HG02884 (cell line): ENCODE data around the gene IL18.
"Not testable (repeated sequence)": the region's sequence is repeated elsewhere in the genome, so short reads cannot be mapped to it uniquely, and the experiment has no call there.

ENCODE experiments used
- ATAC-seq: cut with Tn5 transposase; IDR thresholded peaks from one replicate; pipeline ENCODE4 v1.9.1; 2021; ENCODE audit warnings: mild to moderate bottlenecking, moderate library complexity; ENCODE audit not compliant: unreplicated experiment

Gene IL18

GRCh38 chr11:112123129-112123528, 40.8 kb downstream of the IL18 start:
- no peak for ATAC-seq

DNA sequence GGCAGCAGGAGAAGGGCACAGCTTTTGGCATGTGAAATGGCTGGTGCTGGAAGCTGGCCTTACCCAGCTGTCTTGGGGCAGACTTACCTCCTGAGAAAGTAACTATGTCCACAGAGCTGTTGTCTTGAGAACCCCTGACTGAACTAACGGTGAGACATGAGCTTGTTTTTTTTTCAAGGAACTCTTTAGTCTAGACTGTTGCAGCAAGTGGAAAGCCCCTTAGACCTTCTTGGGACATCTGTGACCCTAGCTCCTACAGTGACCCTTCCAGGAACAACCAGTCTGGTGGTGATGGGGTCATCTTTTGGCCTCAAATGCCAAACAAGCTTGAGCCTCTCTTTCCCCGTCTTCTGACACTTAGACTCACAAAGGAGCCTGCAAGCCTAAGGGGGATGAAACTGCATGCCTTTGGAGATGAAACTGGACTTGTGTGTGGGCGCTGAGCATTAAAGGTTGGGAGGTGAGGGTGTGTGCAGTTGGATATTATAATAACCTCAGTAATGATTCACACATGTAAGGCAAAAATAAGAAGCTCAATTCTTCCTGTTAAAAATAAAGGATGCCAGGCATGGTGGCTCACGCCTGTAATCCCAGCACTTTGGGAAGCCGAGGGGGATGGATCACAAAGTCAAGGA, 41.8 kb downstream of the IL18 start:
- ATAC-seq = no peak

DNA sequence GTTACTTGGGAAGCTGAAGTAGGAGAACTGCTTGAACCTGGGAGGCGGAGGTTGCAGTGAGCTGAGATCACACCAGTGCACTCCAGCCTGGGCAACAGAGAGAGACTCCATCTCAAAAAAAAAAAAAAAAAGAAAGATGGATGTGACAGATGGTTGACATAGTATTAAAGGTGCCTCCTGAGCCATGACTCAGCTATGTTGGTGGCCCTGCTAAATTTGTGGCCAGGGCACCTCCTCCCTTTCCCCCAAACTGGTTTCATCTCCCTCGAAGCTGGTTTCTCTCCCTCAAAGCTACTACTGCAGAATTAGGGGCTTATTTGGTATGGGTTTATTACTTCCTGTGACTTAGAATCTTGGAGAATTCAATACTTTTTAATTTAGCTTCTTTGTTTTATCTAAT, 45.7 kb downstream of the IL18 start:
- no peak for ATAC-seq

DNA sequence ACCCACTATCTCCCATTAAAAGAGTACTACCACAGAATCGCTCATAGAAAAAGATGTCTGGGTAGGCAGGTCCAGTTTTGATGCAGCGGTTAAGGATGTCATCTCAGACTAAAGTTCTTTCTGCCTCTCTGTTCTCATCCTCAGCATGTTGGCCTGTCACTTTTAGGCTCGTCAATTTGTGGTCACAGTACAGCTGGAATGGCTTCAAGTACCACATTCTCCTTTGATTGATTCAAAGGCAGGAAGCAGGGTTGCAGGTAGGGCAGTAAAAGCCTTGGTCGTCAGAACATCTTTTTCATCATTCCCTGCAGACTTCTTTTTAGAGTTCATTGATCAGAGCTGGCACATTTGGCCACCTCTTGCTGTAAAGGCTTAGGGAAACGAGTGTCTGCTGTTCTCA, 48.5 kb downstream of the IL18 start:
- ATAC-seq = no peak

GRCh38 chr11:112114460-112114859, 49.4 kb downstream of the IL18 start:
- no peak for ATAC-seq

DNA sequence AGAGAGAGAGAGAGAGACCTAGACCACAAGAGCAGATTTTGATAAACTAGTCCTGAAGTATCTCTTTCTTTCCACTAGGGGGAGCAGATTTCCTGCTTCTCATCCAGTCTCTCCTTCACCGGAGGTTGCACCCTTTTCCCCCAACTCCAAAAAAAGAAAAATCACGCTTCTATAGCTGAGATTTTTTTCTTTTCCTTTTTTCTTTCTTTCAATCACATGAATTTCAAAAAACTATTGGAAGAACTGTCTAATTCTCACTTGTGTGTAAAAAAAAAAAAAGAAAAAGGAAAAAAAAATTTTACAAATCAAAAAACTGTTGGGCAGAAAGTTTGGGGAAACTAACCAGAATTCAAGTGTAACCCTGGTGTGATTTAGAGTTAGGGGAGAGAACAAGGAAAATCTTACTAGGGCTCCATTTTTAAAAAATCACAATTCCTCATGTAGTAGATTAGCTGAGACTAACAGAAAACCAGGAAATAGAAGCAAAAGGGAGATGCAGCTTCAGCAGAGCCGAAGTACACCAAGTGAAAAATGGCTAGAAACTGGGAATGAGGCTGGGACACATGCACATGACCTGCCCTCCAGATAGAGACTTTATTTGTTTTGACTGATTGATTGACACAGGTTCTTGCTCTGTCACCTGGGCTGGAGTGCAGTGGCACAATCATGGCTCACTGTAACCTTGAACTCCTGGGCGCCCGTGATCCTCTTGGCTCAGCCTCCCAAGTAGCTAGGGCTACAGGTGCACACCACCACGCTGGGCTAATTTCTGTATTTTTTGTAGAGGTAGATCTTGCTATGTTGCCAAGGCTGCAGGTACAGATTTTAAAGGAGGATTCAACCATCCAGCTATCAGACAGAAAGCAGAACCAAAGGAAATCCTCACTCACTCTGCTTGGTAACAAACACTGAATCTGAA, 50.1 kb downstream of the IL18 start:
- ATAC-seq = no peak

GRCh38 chr11:112106070-112106469, 57.8 kb downstream of the IL18 start:
- ATAC-seq = no peak

DNA sequence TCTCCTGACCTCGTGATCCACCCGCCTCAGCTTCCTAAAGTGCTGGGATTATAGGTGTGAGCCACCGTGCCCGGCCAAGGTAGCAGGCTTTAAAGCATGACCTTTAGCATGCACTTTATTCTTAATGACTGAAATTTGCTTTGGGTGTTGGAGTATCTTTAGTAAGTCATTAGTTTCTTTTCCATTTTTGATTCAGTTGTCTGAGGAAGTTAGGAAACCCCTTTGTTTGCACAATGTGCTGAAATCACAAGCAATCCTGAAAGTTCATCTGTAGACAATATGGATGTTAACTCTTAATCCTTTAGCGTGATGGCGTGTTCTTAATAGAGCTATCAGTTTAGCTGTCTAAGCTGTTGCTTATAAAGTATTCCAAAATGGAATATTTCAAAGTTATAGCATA, 60.4 kb downstream of the IL18 start:
- ATAC-seq = no peak

DNA sequence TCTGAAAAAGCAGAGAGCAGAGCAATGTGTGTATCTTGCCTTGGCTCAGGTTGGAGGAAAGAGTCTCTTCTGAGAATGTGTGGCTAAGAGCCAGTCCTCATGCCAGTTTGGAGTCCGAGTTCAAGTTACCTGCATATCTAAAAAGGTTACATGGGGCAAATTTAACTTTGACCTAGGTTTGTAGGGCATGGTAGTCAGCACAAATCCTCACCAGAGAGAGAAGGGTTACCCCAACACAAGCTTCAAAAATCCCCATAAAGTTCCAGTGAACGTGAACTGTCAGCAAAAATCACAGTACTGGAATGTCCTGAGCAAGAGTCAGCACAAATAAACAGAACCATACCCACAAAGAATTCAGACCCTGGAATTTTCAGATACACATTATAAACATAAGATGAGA, 63.4 kb downstream of the IL18 start:
- ATAC-seq = no peak

DNA sequence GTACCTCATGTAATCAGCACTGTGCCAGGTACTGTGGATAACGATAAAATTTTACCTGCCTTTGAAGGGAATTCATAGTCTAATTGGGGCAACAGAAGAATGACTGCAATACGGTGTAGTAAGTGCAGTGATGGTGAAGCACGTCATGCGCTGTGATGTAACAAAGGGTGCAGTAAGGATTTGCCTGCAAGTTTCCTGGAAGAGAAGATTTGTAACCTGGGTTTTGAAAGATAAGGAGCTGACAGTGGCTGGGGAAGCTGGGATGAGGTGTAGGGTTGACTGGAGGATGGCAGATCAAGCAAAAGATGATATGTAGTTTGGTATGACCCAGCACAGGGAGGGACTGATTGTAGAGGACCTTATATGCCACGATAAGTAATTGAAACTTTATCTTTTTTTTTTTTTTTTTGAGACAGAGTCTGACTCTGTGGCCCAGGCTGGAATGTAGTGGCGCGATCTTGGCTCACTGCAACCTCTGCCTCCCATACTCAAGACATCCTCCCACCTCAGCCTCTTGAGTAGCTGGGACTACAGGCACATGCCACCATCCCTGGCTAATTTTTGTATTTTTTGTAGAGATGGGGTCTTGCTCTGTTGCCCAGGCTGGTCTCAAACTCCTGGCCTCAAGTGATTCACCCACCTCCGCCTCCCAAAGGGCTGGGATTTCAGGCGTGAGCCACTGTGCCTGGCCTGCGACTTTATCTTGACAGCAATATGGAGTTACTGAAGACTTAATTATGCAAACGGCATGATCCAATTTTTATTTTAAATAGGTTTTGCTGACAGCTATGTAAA, 66.0 kb downstream of the IL18 start:
- ATAC-seq = no peak

GRCh38 chr11:112096194-112096593, 67.7 kb downstream of the IL18 start:
- no peak for ATAC-seq

DNA sequence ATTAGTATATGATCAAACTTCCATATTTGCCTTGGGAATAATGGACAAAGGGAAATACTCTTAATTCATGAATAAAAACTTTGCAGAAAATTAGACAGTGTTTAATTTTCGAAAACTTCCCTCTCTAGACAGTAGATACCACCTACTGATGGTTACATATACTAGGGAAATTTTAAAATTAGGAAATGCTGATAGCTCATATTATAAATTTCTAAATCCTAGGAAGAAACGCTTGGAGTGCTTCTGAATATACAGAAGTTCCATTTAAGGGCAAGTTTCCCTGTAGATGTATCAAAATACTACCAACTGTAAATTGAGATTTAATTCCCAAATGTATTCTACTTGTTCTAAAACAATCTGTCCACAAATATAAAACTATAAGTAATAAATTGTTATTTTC, 68.6 kb downstream of the IL18 start:
- ATAC-seq = not testable (repeated sequence)
